Activated CD4-positive, alpha-beta T cell treated with anti-CD3 and anti-CD28 coated beads, Interleukin-2, amount 10 ng/mL, durations not matched to agents 24 days and 14 days (primary cell): ENCODE data around the gene CUL9. TPM values are rescaled to one million over a fixed set of nuclear protein-coding genes. Genes with fewer than 3 reads are reported as not detected.
A peak's percentile ranks its signal among the peaks of the same experiment; 100 is the strongest.

Experiments
- DNase-seq: peaks from one replicate; pipeline ENCODE4 v3.0.0; 2022
- H3K27ac Mint-ChIP-seq: one replicate; pipeline ENCODE4 v1.8.0; 2022; ENCODE audit warnings: mild to moderate bottlenecking, mixed read lengths
- H3K27me3 Mint-ChIP-seq: one replicate; pipeline ENCODE4 v1.8.0; 2022; ENCODE audit warnings: mixed read lengths
- H3K36me3 Mint-ChIP-seq: one replicate; pipeline ENCODE4 v1.8.0; 2022; ENCODE audit warnings: low read depth, mild to moderate bottlenecking, mixed read lengths
- H3K4me1 Mint-ChIP-seq: one replicate; pipeline ENCODE4 v1.8.0; 2021; ENCODE audit warnings: mixed read lengths
- H3K4me3 Mint-ChIP-seq: one replicate; pipeline ENCODE4 v1.8.0; 2022; ENCODE audit warnings: mild to moderate bottlenecking, moderate library complexity, mixed read lengths
- H3K9me3 Mint-ChIP-seq: one replicate; pipeline ENCODE4 v1.8.0; 2021; ENCODE audit warnings: mixed read lengths
- intact Hi-C: fragments of 100-400 bp; cut with micrococcal nuclease; formaldehyde crosslinking; loops from one replicate; pipeline ENCODE4 v1.15.1; 2023
- total RNA-seq: library from RNA; stranded (reverse); gene quantifications from 2 replicates; pipeline ENCODE4 v1.2.3, GENCODE V29; 2022

CUL9 gene
- total RNA-seq, 1 donor from 2014 or later: 38.1 TPM

DNA sequence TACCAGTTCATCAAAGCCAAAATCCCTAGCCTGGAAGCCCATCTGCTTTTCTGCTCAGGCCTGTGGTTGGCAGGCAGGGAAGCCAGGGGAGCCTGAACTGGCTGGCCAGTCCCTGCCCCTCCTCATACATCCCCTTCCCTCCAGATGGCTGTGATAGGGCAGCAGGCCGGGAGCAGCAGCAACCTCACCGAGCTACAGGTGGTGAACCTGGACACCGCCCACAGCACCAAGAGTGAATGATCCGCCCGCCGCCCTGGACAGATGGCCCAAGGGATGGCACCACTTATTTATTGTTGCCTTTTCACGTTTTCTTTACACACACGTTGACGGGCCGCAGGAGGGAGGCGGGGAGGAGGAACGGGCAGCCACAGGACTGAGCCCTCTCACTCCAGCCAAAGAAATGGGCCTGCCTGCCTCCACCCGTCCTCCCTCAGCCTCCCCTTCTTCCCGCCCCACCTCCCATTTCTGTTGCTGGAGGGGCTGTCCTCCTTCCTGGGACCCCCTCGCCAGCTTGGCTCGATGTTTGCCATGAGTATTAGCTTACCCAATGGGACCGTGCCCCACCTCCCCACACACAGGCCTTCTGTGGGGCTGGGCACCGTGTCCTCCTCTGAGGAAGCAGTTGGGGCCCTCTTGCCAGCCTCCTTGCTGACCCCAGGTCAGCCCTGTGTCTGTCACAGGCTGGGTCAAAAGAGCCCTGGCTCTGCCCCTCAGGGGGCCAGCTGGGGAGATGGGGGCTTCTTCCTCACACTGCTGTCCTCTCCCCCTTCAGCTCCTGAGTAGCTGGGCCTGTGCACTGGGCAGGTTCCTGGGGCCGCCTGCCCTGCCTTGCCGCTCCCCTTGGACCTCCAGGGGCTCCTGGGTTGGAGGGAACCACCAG is 2.8 kb upstream of the CUL9 start:
- H3K36me3 Mint-ChIP-seq: peaks cover 49% of the 10 kb centered on the region
- peaks cover 38% of the 10 kb centered on the region for H3K4me1 Mint-ChIP-seq
- DNase-seq: no peak
- H3K4me3 Mint-ChIP-seq: no peak overlapping the region
- H3K9me3 Mint-ChIP-seq: no peaks in the 10 kb centered on the region
- H3K27ac Mint-ChIP-seq: no peak overlapping the region
- H3K27me3 Mint-ChIP-seq: no peaks in the 10 kb centered on the region
- intact Hi-C loops: no loop called here

DNA sequence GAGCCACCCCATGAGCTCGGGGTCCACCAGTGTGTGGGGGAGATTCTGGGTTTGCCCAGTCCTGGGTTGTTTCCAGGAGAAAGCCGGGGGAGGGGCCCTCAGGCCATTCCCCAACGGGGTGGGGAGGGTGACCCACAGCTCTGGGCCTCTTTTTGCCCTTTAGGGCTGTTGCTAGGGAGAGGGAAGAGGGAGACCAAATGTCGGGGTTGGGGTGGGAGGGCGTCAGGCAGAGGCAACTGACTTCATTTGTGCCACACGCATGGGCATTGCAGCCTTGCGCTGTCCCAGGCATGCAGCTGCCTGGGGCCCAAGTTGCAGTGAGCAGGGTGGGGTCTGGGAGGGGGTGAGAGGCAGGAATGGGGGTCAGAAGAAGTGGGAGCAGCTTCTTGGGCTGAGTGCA is 1.9 kb upstream of the CUL9 start:
- DNase-seq: no peak
- no peaks in the 10 kb centered on the region for H3K27me3 Mint-ChIP-seq
- no peak overlapping the region for H3K4me3 Mint-ChIP-seq
- H3K36me3 Mint-ChIP-seq: peaks cover 50% of the 10 kb centered on the region
- H3K4me1 Mint-ChIP-seq: peaks cover 41% of the 10 kb centered on the region
- peak overlapping the region; percentile 7 for H3K27ac Mint-ChIP-seq
- intact Hi-C loops: no loop called here
- no peaks in the 10 kb centered on the region for H3K9me3 Mint-ChIP-seq

- peak overlapping the region; percentile 94 for H3K27ac Mint-ChIP-seq
- peak overlapping the region; percentile 27 for H3K4me3 Mint-ChIP-seq
- DNase-seq: no peak
- intact Hi-C loops: no loop called here
- peaks cover 42% of the 10 kb centered on the region for H3K36me3 Mint-ChIP-seq
- H3K9me3 Mint-ChIP-seq: no peaks in the 10 kb centered on the region
- no peaks in the 10 kb centered on the region for H3K27me3 Mint-ChIP-seq
- H3K4me1 Mint-ChIP-seq: peaks cover 39% of the 10 kb centered on the region
These were observed 1.0 kb upstream of the CUL9 start for GRCh38 chr6:43180985-43181384.

GRCh38 chr6:43181621-43181941 is 415 bp upstream of the CUL9 start:
- DNase-seq: no peak
- H3K4me3 Mint-ChIP-seq: peak overlapping the region; percentile 94
- peak overlapping the region; percentile 94 for H3K27ac Mint-ChIP-seq
- no peaks in the 10 kb centered on the region for H3K27me3 Mint-ChIP-seq
- H3K36me3 Mint-ChIP-seq: peaks cover 41% of the 10 kb centered on the region
- H3K4me1 Mint-ChIP-seq: peaks cover 36% of the 10 kb centered on the region
- no peaks in the 10 kb centered on the region for H3K9me3 Mint-ChIP-seq
- intact Hi-C loops: no loop called here

- Mint-ChIP-seq H3K27ac (peak overlapping the region; percentile 94), H3K4me1 (peaks cover 36% of the 10 kb centered on the region), H3K36me3 (peaks cover 40% of the 10 kb centered on the region), H3K9me3 (no peaks in the 10 kb centered on the region), H3K27me3 (no peaks in the 10 kb centered on the region), H3K4me3 (peak overlapping the region; percentile 94)
- DNase-seq: no peak
- intact Hi-C loops: no loop called here
These were observed 1.4 kb downstream of the CUL9 start for GRCh38 chr6:43183441-43183840.

- Mint-ChIP-seq H3K9me3 (no peaks in the 10 kb centered on the region), H3K4me3 (peak overlapping the region; percentile 94), H3K27me3 (no peaks in the 10 kb centered on the region), H3K4me1 (peaks cover 36% of the 10 kb centered on the region), H3K36me3 (peaks cover 35% of the 10 kb centered on the region), H3K27ac (peak overlapping the region; percentile 17)
- intact Hi-C loops: no loop called here
- DNase-seq: no peak
These were observed 2.4 kb downstream of the CUL9 start for GRCh38 chr6:43184268-43184985.

GRCh38 chr6:43185391-43185985 is 3.5 kb downstream of the CUL9 start:
- Mint-ChIP-seq H3K9me3 (no peaks in the 10 kb centered on the region), H3K4me3 (peak overlapping the region; percentile 44), H3K36me3 (peaks cover 37% of the 10 kb centered on the region), H3K27me3 (no peaks in the 10 kb centered on the region), H3K27ac (peak overlapping the region; percentile 48), H3K4me1 (peaks cover 39% of the 10 kb centered on the region)
- intact Hi-C loops: no loop called here
- peak; percentile 73 for DNase-seq

DNA sequence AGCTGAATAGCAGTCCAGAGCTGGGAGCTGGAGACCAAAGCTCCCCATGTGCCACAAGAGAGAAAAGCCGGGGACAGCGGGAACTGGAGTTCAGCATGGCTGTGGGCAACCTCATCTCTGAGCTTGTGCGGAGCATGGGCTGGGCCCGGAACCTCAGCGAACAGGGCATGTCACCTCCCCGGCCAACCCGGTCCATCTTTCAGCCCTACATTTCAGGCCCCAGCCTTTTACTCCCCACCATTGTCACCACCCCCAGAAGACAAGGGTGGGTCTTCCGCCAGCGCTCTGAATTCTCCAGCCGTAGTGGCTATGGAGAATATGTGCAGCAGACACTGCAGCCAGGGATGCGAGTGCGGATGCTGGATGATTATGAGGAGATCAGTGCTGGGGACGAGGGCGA is 4.0 kb downstream of the CUL9 start:
- Mint-ChIP-seq H3K36me3 (peaks cover 39% of the 10 kb centered on the region), H3K27me3 (no peaks in the 10 kb centered on the region), H3K4me1 (peaks cover 40% of the 10 kb centered on the region), H3K9me3 (no peaks in the 10 kb centered on the region), H3K27ac (peak overlapping the region; percentile 8), H3K4me3 (no peak overlapping the region)
- intact Hi-C loops: no loop called here
- DNase-seq: no peak

- intact Hi-C loops: no loop called here
- peaks cover 35% of the 10 kb centered on the region for H3K4me1 Mint-ChIP-seq
- H3K27me3 Mint-ChIP-seq: no peaks in the 10 kb centered on the region
- H3K36me3 Mint-ChIP-seq: peaks cover 37% of the 10 kb centered on the region
- DNase-seq: no peak
- no peak overlapping the region for H3K4me3 Mint-ChIP-seq
- peak overlapping the region; percentile 8 for H3K27ac Mint-ChIP-seq
- H3K9me3 Mint-ChIP-seq: no peaks in the 10 kb centered on the region
These were observed 4.7 kb downstream of the CUL9 start for GRCh38 chr6:43186706-43187105.

- H3K4me3 Mint-ChIP-seq: no peak overlapping the region
- intact Hi-C loops: no loop called here
- H3K27me3 Mint-ChIP-seq: no peaks in the 10 kb centered on the region
- no peak overlapping the region for H3K27ac Mint-ChIP-seq
- DNase-seq: no peak
- peaks cover 30% of the 10 kb centered on the region for H3K4me1 Mint-ChIP-seq
- peaks cover 33% of the 10 kb centered on the region for H3K36me3 Mint-ChIP-seq
- H3K9me3 Mint-ChIP-seq: no peaks in the 10 kb centered on the region
These were observed 5.8 kb downstream of the CUL9 start for GRCh38 chr6:43187821-43188220.

GRCh38 chr6:43188426-43188825 is 6.4 kb downstream of the CUL9 start:
- Mint-ChIP-seq H3K36me3 (peaks cover 39% of the 10 kb centered on the region), H3K4me3 (no peak overlapping the region), H3K4me1 (peaks cover 24% of the 10 kb centered on the region)

GRCh38 chr6:43189776-43190304 is 7.8 kb downstream of the CUL9 start:
- peaks cover 13% of the 10 kb centered on the region for H3K4me1 Mint-ChIP-seq
- H3K4me3 Mint-ChIP-seq: no peak overlapping the region
- H3K27me3 Mint-ChIP-seq: no peaks in the 10 kb centered on the region
- H3K9me3 Mint-ChIP-seq: no peaks in the 10 kb centered on the region
- intact Hi-C loops: no loop called here
- DNase-seq: no peak
- H3K27ac Mint-ChIP-seq: no peak overlapping the region
- H3K36me3 Mint-ChIP-seq: peaks cover 38% of the 10 kb centered on the region

More at GRCh38 chr6:43188426-43188825, 6.4 kb downstream of the CUL9 start:
- DNase-seq: no peak
- no peaks in the 10 kb centered on the region for H3K27me3 Mint-ChIP-seq
- intact Hi-C loops: no loop called here
- no peak overlapping the region for H3K27ac Mint-ChIP-seq
- no peaks in the 10 kb centered on the region for H3K9me3 Mint-ChIP-seq

GRCh38 chr6:43192911-43193310 is 10.9 kb downstream of the CUL9 start:
- H3K27me3 Mint-ChIP-seq: no peaks in the 10 kb centered on the region
- H3K9me3 Mint-ChIP-seq: no peaks in the 10 kb centered on the region
- intact Hi-C loops: no loop called here
- H3K4me1 Mint-ChIP-seq: peaks cover 5% of the 10 kb centered on the region
- H3K4me3 Mint-ChIP-seq: no peak overlapping the region
- DNase-seq: no peak
- H3K27ac Mint-ChIP-seq: no peak overlapping the region
- H3K36me3 Mint-ChIP-seq: peaks cover 41% of the 10 kb centered on the region

- H3K9me3 Mint-ChIP-seq: no peaks in the 10 kb centered on the region
- peaks cover 5% of the 10 kb centered on the region for H3K4me1 Mint-ChIP-seq
- DNase-seq: no peak
- H3K27me3 Mint-ChIP-seq: no peaks in the 10 kb centered on the region
- intact Hi-C loops: no loop called here
- peak overlapping the region; percentile 13 for H3K27ac Mint-ChIP-seq
- H3K36me3 Mint-ChIP-seq: peaks cover 33% of the 10 kb centered on the region
- H3K4me3 Mint-ChIP-seq: no peak overlapping the region
These were observed 11.9 kb downstream of the CUL9 start for GRCh38 chr6:43193929-43194328.
